ENCODE measurements around the gene BTBD1.

The BTBD1 gene

GRCh38 chr15:83112233-83112955, 45.3 kb upstream of the BTBD1 start:
- TF ChIP-seq CTCF (conservative IDR thresholded peaks at IDR 0.05; ENCODE audit: low read depth, low read length): no peak
- DNase-seq (ENCODE audit: low read depth): no peak
- no peak overlapping the region for H3K4me3 ChIP-seq (ENCODE audit: low read length)

- H3K4me3 ChIP-seq (ENCODE audit: low read length): no peak overlapping the region
- no peak for TF ChIP-seq CTCF (conservative IDR thresholded peaks at IDR 0.05; ENCODE audit: low read depth, low read length)
- DNase-seq (ENCODE audit: low read depth): no peak
Measured at GRCh38 chr15:83111149-83111548, 44.1 kb upstream of the BTBD1 start.

- no peak for DNase-seq (ENCODE audit: low read depth)
- no peak overlapping the region for H3K4me3 ChIP-seq (ENCODE audit: low read length)
- no peak for TF ChIP-seq CTCF (conservative IDR thresholded peaks at IDR 0.05; ENCODE audit: low read depth, low read length)
Measured at GRCh38 chr15:83110381-83110780, 43.3 kb upstream of the BTBD1 start.

GRCh38 chr15:83109532-83109931, 42.5 kb upstream of the BTBD1 start:
- TF ChIP-seq CTCF (conservative IDR thresholded peaks at IDR 0.05; ENCODE audit: low read depth, low read length): no peak
- DNase-seq (ENCODE audit: low read depth): no peak
- no peak overlapping the region for H3K4me3 ChIP-seq (ENCODE audit: low read length)

GRCh38 chr15:83108266-83109219, 41.5 kb upstream of the BTBD1 start:
- TF ChIP-seq CTCF (conservative IDR thresholded peaks at IDR 0.05; ENCODE audit: low read depth, low read length): no peak
- no peak overlapping the region for H3K4me3 ChIP-seq (ENCODE audit: low read length)
- no peak for DNase-seq (ENCODE audit: low read depth)

- TF ChIP-seq CTCF (conservative IDR thresholded peaks at IDR 0.05; ENCODE audit: low read depth, low read length): no peak
- DNase-seq (ENCODE audit: low read depth): no peak
- peak overlapping the region; percentile 29 for H3K4me3 ChIP-seq (ENCODE audit: low read length)
Measured at GRCh38 chr15:83107841-83108181, 40.8 kb upstream of the BTBD1 start.
